Thyroid gland (tissue), 4 donors: ENCODE results near the gene HSD11B2.

Experiments used
- CTCF ChIP-seq, 6 experiments: fragments of 200-600 bp in 3 of 6; fragments of 450-650 bp in 3 of 6; sonication (generic) in 3 of 6; IDR thresholded peaks; one replicate each; pipeline ENCODE4 v1.5.1; 2016 to 2019; ENCODE audit warnings: antibody characterized with exemption in 6 of 6, mild to moderate bottlenecking in 2 of 6, inconsistent platforms in 1 of 6, moderate library complexity in 1 of 6
- POLR2A ChIP-seq, 2 donors: fragments of 450-650 bp; IDR thresholded peaks; one replicate each; pipeline ENCODE4 v1.6.1; 2017; ENCODE audit warnings: antibody characterized with exemption in 2 of 2, mild to moderate bottlenecking in 2 of 2, moderate library complexity in 1 of 2

GRCh38 chr16:67480833-67481560, 50.1 kb downstream of the HSD11B2 start, which contains the start of gene ATP6V0D1:
- TF ChIP-seq CTCF (IDR thresholded peaks at IDR 0.05) (peak; percentile 75 to 96 (median 84)), POLR2A (IDR thresholded peaks at IDR 0.05) (peak; percentile 83 to 95)
